GM12878 (cell line): Measurements from ENCODE around the gene RALGDS. TPM values are rescaled to one million over a fixed set of nuclear protein-coding genes. Genes with fewer than 3 reads are reported as not detected.

Experiments
- ATAC-seq: fragments of 200-7000 bp; cut with Tn5 transposase; 3 replicates; pipeline ENCODE4 v1.9.1; 2020; ENCODE audit warnings: mild to moderate bottlenecking, moderate library complexity
- BruUV-seq: library from RNA; stranded (reverse); fragments of 400-500 nt; replicated peaks from 2 replicates; lab custom pipeline; 2021; lab: Mats Ljungman, UMichigan
- CTCF ChIA-PET: fragments of 300-600 bp; sonication (Branson Sonifier 250); formaldehyde crosslinking; extraction: SDS; loops from one replicate; lab custom pipeline; 2021; ENCODE audit warnings: inconsistent platforms; lab: Yijun Ruan, JAX
- POLR2A ChIA-PET: fragments of 350-600 bp; formaldehyde crosslinking; extraction: SDS; loops from one replicate; lab custom pipeline; 2021; ENCODE audit warnings: inconsistent platforms; lab: Charles Lee
- RAD21 ChIA-PET: fragments of 300-600 bp; sonication (Branson Sonifier 250); formaldehyde crosslinking; loops from one replicate; lab custom pipeline; 2023; ENCODE audit warnings: antibody characterized with exemption; ENCODE audit not compliant: unreplicated experiment; lab: Charles Lee
- SMC1A ChIA-PET: fragments of 300-600 bp; sonication (Branson Sonifier 250); formaldehyde crosslinking; loops from one replicate; lab custom pipeline; 2023; ENCODE audit not compliant: unreplicated experiment, uncharacterized antibody; lab: Charles Lee
- DNase-seq: peaks from one replicate; pipeline ENCODE4 v3.0.0-alpha.2; 2011; ENCODE audit warnings: low read depth, low spot score
- FAIRE-seq: peaks from 3 replicates; lab custom pipeline; 2011; peaks lifted over from hg19 to GRCh38; lab: Jason Lieb, UNC
- H2AFZ ChIP-seq: 2 replicates; pipeline ENCODE4 v1.6.0; 2011; ENCODE audit warnings: low read depth, low read length, control low read depth; ENCODE audit not compliant: control insufficient read depth
- H3K27ac ChIP-seq: 2 replicates; pipeline ENCODE4 v1.5.1; 2011; ENCODE audit warnings: control low read depth; ENCODE audit not compliant: control insufficient read depth, insufficient read depth
- H3K27me3 ChIP-seq, 2 experiments: replicated peaks in 1 of 2; 2 replicates each; pipeline versions ENCODE4 v1.6.0 to v1.6.1; 2011; ENCODE audit warnings: low read length in 1 of 2; ENCODE audit not compliant: control insufficient read depth in 2 of 2, insufficient read depth in 2 of 2
- H3K36me3 ChIP-seq, 2 experiments: 2 replicates each; pipeline ENCODE4 v1.5.1; 2011; ENCODE audit warnings: low read length in 1 of 2; ENCODE audit not compliant: control insufficient read depth in 2 of 2, insufficient read depth in 2 of 2
- H3K4me1 ChIP-seq: 2 replicates; pipeline ENCODE4 v1.6.1; 2011; ENCODE audit warnings: mild to moderate bottlenecking, low read length, moderate library complexity, mixed read lengths; ENCODE audit not compliant: control insufficient read depth, insufficient read depth
- H3K4me2 ChIP-seq: 2 replicates; pipeline ENCODE4 v1.6.0; 2011; ENCODE audit warnings: control low read depth; ENCODE audit not compliant: control insufficient read depth, insufficient read depth
- H3K4me3 ChIP-seq: fragments of 200-600 bp; sonication (generic); 2 replicates; pipeline ENCODE4 v1.5.1; 2016
- H3K79me2 ChIP-seq: 2 replicates; pipeline ENCODE4 v1.6.0; 2011; ENCODE audit warnings: low read length; ENCODE audit not compliant: control insufficient read depth, insufficient read depth
- H3K9ac ChIP-seq: 2 replicates; pipeline ENCODE4 v1.8.0; 2011; ENCODE audit warnings: low read length, control low read depth, mixed read lengths; ENCODE audit not compliant: control insufficient read depth, insufficient read depth
- H3K9me3 ChIP-seq: replicated peaks from 3 replicates; pipeline ENCODE4 v1.5.1; 2011; ENCODE audit warnings: mild to moderate bottlenecking, low read length; ENCODE audit not compliant: control insufficient read depth, insufficient read depth
- H4K20me1 ChIP-seq: 2 replicates; pipeline ENCODE4 v1.6.0; 2011; ENCODE audit not compliant: control insufficient read depth, insufficient read depth
- BMI1 ChIP-seq: fragments of 450-650 bp; IDR thresholded peaks from 2 replicates; pipeline ENCODE4 v1.6.1; 2016; ENCODE audit warnings: mild to moderate bottlenecking, moderate library complexity, borderline replicate concordance
- CHD2 ChIP-seq: IDR thresholded peaks from 2 replicates; pipeline ENCODE4 v1.6.1; 2011; ENCODE audit warnings: low read depth, low read length, improper control_type of control experiment, borderline replicate concordance
- FOXM1 ChIP-seq: IDR thresholded peaks from 2 replicates; pipeline ENCODE4 v1.6.1; 2012; ENCODE audit warnings: low read depth, mild to moderate bottlenecking, inconsistent platforms, low read length, moderate library complexity
- IRF4 ChIP-seq: IDR thresholded peaks from 2 replicates; pipeline ENCODE4 v1.6.1; 2011; ENCODE audit warnings: low read depth, low read length
- MXI1 ChIP-seq: fragments of 150-350 bp; IDR thresholded peaks from 2 replicates; pipeline ENCODE4 v1.6.1; 2011; ENCODE audit warnings: low read depth, mild to moderate bottlenecking, inconsistent platforms, low read length, improper control_type of control experiment
- PAX5 ChIP-seq: IDR thresholded peaks from 2 replicates; pipeline ENCODE4 v1.6.1; 2011; ENCODE audit warnings: low read depth, low read length, borderline replicate concordance
- RAD51 ChIP-seq: fragments of 450-650 bp; IDR thresholded peaks from 2 replicates; pipeline ENCODE4 v1.6.1; 2016; ENCODE audit warnings: moderate library complexity, mild to moderate bottlenecking, inconsistent platforms
- RBBP5 ChIP-seq: fragments of 200-600 bp; sonication (generic); conservative IDR thresholded peaks from 2 replicates; pipeline ENCODE4 v1.6.1; 2016
- RFX5 ChIP-seq: IDR thresholded peaks from 2 replicates; pipeline ENCODE4 v1.6.1; 2011; ENCODE audit warnings: low read depth, low read length, improper control_type of control experiment
- RUNX3 ChIP-seq: IDR thresholded peaks from 2 replicates; pipeline ENCODE4 v1.6.1; 2012; ENCODE audit warnings: low read length, inconsistent platforms
- SMARCA5 ChIP-seq: fragments of 450-650 bp; IDR thresholded peaks from 2 replicates; pipeline ENCODE4 v1.6.1; 2017; ENCODE audit warnings: mild to moderate bottlenecking
- ZNF274 ChIP-seq: IDR thresholded peaks from one replicate; pipeline ENCODE4 v1.8.0; 2011; ENCODE audit not compliant: insufficient read length, insufficient read depth
- WGBS: methylation state at CpG from one replicate; pipeline ENCODE4 v1.1.6; 2016; ENCODE audit warnings: low lambda C conversion rate; ENCODE audit not compliant: insufficient replicate concordance, insufficient coverage; ENCODE audit errors: missing lambda C conversion rate; 5-methylcytosine and 5-hydroxymethylcytosine counted together
- in situ Hi-C: fragments of 300-500 bp; cut with MboI; formaldehyde crosslinking; loops from 9 replicates; pipeline ENCODE4 v1.14.3; 2018; ENCODE audit warnings: mixed read lengths
- intact Hi-C: fragments of 100-400 bp; cut with micrococcal nuclease; formaldehyde crosslinking; loops from one replicate; pipeline ENCODE4 v1.14.2; 2022; ENCODE audit not compliant: unreplicated experiment
- polyA plus RNA-seq, 11 experiments: library from polyadenylated mRNA; depleted of rRNA in 4 of 11; unstranded in 6 of 11; stranded (reverse) in 5 of 11; fragments of >200 nt; fragmentation: Nextera tagmentation in 4 of 11; fragmentation: Illumina TruSeq in 1 of 11; extraction: Ambion mirVana in 4 of 11; extraction: Trizol in 1 of 11; gene quantifications; 1 replicate in 1 of 11; 2 replicates in 10 of 11; pipeline versions ENCODE4 v1.2.1 to v1.2.3, GENCODE V29; 2011 to 2016; ENCODE audit warnings: inconsistent platforms in 2 of 11, missing spikeins in 2 of 11, low read depth in 1 of 11
- total RNA-seq, 4 experiments: library from RNA; depleted of rRNA in 3 of 4; stranded (reverse); fragments of >200 nt in 3 of 4; fragmentation: Illumina TruSeq in 1 of 4; extraction: Trizol in 1 of 4; gene quantifications; 2 replicates each; pipeline versions ENCODE4 v1.2.1 to v1.2.3, GENCODE V29; 2013 to 2021
- TF ChIP-seq, protein P1 (sequence below): fragments of 450-650 bp; IDR thresholded peaks from 2 replicates; pipeline ENCODE4 v1.6.1; 2017; ENCODE audit warnings: mild to moderate bottlenecking, moderate library complexity
- TF ChIP-seq, protein P2 (sequence below): IDR thresholded peaks from 2 replicates; pipeline ENCODE4 v1.6.1; 2011; ENCODE audit warnings: mild to moderate bottlenecking, low read depth, low read length, moderate library complexity; ENCODE audit not compliant: insufficient replicate concordance
- TF ChIP-seq, protein P3 (sequence below): IDR thresholded peaks from 2 replicates; pipeline ENCODE4 v1.6.1; 2012; ENCODE audit warnings: low read length, inconsistent platforms

The RALGDS gene
- total and polyA plus RNA-seq, 10 of the 15 experiments (the other 5 are each of a cell fraction or from before 2014, with no cell fraction given): 1.3 to 48.6 (median 21.2) TPM

DNA sequence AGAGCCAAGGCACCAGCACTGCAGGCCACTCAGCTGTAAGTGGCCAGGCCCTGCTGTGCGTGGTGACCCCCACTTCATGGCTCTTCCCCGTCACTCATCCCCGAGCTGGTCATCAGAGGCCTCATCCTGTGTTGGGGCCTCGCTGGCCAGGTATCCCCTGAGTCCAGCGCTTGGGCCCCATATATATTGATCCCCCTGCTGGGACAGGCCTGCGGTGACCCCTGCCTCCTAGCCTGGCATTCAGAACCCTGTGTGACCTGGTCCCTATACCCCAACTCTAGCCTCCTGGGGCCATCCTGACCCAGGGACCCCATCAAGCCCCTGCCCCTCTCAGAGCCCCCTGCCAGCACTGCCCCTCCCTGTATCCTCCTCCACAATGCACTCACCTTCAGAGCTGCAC is 30.0 kb upstream of the RALGDS start (continued):
- TF ChIP-seq, protein P1, sequence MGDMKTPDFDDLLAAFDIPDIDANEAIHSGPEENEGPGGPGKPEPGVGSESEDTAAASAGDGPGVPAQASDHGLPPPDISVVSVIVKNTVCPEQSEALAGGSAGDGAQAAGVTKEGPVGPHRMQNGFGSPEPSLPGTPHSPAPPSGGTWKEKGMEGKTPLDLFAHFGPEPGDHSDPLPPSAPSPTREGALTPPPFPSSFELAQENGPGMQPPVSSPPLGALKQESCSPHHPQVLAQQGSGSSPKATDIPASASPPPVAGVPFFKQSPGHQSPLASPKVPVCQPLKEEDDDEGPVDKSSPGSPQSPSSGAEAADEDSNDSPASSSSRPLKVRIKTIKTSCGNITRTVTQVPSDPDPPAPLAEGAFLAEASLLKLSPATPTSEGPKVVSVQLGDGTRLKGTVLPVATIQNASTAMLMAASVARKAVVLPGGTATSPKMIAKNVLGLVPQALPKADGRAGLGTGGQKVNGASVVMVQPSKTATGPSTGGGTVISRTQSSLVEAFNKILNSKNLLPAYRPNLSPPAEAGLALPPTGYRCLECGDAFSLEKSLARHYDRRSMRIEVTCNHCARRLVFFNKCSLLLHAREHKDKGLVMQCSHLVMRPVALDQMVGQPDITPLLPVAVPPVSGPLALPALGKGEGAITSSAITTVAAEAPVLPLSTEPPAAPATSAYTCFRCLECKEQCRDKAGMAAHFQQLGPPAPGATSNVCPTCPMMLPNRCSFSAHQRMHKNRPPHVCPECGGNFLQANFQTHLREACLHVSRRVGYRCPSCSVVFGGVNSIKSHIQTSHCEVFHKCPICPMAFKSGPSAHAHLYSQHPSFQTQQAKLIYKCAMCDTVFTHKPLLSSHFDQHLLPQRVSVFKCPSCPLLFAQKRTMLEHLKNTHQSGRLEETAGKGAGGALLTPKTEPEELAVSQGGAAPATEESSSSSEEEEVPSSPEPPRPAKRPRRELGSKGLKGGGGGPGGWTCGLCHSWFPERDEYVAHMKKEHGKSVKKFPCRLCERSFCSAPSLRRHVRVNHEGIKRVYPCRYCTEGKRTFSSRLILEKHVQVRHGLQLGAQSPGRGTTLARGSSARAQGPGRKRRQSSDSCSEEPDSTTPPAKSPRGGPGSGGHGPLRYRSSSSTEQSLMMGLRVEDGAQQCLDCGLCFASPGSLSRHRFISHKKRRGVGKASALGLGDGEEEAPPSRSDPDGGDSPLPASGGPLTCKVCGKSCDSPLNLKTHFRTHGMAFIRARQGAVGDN: no peak
- TF ChIP-seq MXI1: no peak

DNA sequence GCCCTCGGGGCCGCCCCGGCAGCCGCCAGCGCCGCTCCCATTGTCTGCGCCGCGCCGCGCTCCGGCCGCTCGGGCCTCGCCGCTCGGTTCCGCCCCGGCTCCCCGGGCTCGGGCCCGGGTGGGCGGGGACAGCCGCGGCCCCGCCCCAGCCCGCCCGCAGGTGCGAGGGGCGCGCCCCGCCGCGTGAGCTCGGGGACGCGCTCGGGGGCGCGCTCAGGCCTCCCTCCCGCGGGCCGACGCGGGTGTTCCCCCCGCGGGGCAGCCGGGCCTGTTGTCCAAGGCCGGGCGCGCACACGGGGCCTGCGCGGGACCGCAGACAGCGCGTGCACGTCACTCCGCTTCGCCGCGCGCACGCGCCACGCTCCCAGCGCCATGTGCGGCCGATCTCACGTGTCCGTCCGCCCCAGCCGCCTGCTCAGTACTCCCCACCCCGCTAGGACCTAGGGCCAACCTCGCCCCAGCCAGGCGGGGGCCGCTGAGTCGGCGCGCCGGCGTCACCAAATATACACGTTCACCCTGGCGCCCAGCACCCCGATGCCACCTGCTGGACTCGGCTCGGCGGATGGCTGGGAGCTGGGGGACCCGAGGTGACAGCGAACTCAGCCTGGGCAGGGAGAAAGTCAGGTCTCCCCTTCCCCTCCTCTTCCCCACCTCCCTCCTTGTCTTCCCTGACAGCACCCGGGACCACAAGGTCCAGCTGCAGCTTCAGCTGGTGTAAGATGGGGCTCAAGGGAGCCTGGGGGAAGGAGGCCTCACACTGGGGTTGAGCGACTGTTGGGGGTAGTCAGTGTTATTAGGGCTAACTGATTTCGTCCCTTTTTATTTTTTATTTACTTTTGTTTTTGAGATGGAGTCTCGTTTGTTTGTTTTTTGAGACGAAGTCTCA is 28.3 kb upstream of the RALGDS start:
- peak overlapping the region; percentile 55 for H3K4me3 ChIP-seq
- ATAC-seq (peak; percentile 85), FAIRE-seq (peak; percentile 88), DNase-seq (peak; percentile 85)
- H3K79me2 ChIP-seq: peaks cover 35% of the 10 kb centered on the region
- peak overlapping the region; percentile 65 for H3K9ac ChIP-seq
- no peaks in the 10 kb centered on the region for H4K20me1 ChIP-seq
- H3K4me1 ChIP-seq: peaks cover 15% of the 10 kb centered on the region
- ChIA-PET POLR2A (interaction anchor here (0.6 to 3.2 kb wide), 6 partner anchors 16 to 336 kb away, joined by 3 to 20 read pairs (median 4); partner anchors contain the start of gene RALGDS), RAD21 (interaction anchor here (1.4 to 8.2 kb wide), 2 partner anchors 33 to 127 kb away, joined by 6 to 219 read pairs; partner anchors contain the start of gene RALGDS), SMC1A (interaction anchor here (1.6 kb wide), 1 partner anchor 31 kb away, joined by 3 read pairs; no protein-coding TSS in a partner anchor), CTCF (interaction anchor here (0.7 to 8.7 kb wide), 7 partner anchors 11 to 329 kb away, joined by 3 to 401 read pairs (median 4); partner anchors contain the start of genes GFI1B and RALGDS)
- H2AFZ ChIP-seq: peak overlapping the region; percentile 91
- 1% methylated on average over 16 of the region's 95 CpGs for WGBS
- H3K4me2 ChIP-seq: peak overlapping the region; percentile 90
- H3K9me3 ChIP-seq: no peaks in the 10 kb centered on the region
- in situ Hi-C loops (loop anchor here (5.0 to 25.0 kb wide), 3 partner anchors 42 to 1887 kb away; no protein-coding TSS in a partner anchor), intact Hi-C loops (loop anchor here (1.0 to 5.0 kb wide), 2 partner anchors 28 to 127 kb away; partner anchors contain the start of gene RALGDS)
- peak overlapping the region; percentile 72 for H3K27ac ChIP-seq
- no peaks in the 10 kb centered on the region for H3K36me3 ChIP-seq
- BruUV-seq: TSS peak; percentile 67
- no peaks in the 10 kb centered on the region for H3K27me3 ChIP-seq
- TF ChIP-seq RFX5 (no peak), SMARCA5 (0 out of 2 replicates have a peak, but pooled peaks have one; percentile 19), RBBP5 (no peak), ZNF274 (no peak), RAD51 (peak; percentile 51; the same call in 1 of the 2 replicates), FOXM1 (no peak), RUNX3 (no peak), IRF4 (no peak), CHD2 (0 out of 2 replicates have a peak, but pooled peaks have one; percentile 33), PAX5 (peak; percentile 55; the same call in 1 of the 2 replicates), BMI1 (no peak)
- TF ChIP-seq, protein P2, sequence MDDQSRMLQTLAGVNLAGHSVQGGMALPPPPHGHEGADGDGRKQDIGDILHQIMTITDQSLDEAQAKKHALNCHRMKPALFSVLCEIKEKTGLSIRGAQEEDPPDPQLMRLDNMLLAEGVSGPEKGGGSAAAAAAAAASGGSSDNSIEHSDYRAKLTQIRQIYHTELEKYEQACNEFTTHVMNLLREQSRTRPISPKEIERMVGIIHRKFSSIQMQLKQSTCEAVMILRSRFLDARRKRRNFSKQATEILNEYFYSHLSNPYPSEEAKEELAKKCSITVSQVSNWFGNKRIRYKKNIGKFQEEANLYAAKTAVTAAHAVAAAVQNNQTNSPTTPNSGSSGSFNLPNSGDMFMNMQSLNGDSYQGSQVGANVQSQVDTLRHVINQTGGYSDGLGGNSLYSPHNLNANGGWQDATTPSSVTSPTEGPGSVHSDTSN: no peak
- TF ChIP-seq, protein P3, sequence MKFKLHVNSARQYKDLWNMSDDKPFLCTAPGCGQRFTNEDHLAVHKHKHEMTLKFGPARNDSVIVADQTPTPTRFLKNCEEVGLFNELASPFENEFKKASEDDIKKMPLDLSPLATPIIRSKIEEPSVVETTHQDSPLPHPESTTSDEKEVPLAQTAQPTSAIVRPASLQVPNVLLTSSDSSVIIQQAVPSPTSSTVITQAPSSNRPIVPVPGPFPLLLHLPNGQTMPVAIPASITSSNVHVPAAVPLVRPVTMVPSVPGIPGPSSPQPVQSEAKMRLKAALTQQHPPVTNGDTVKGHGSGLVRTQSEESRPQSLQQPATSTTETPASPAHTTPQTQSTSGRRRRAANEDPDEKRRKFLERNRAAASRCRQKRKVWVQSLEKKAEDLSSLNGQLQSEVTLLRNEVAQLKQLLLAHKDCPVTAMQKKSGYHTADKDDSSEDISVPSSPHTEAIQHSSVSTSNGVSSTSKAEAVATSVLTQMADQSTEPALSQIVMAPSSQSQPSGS: no peak
